Activated T-cell treated with anti-CD3 and anti-CD28 coated beads, Interleukin-2, amount 50 U/mL, for 72 hours (primary cell): ENCODE measurements around the gene RAB3D. TPM values are rescaled to one million over a fixed set of nuclear protein-coding genes. Genes with fewer than 3 reads are reported as not detected.

Experiments
- ATAC-seq, 2 donors: fragments of 150-1000 bp; cut with Tn5 transposase; replicated peaks in 1 of 2; 2 replicates each; pipeline ENCODE4 v1.10.0; 2021; ENCODE audit warnings: moderate library complexity in 2 of 2, mild to moderate bottlenecking in 1 of 2
- DNase-seq, 2 donors: peaks; one replicate each; pipeline ENCODE4 v3.0.0; 2021 to 2022; ENCODE audit warnings: mixed read lengths in 1 of 2
- H3K27ac Mint-ChIP-seq: one replicate; pipeline ENCODE4 v1.8.0; 2022; ENCODE audit warnings: mild to moderate bottlenecking, moderate library complexity, mixed read lengths
- H3K27me3 Mint-ChIP-seq: one replicate; pipeline ENCODE4 v1.8.0; 2022; ENCODE audit warnings: low read depth, mixed read lengths
- H3K36me3 Mint-ChIP-seq, 2 donors: one replicate each; pipeline ENCODE4 v1.8.0; 2022; ENCODE audit warnings: mixed read lengths in 2 of 2, mild to moderate bottlenecking in 1 of 2; ENCODE audit not compliant: insufficient read depth in 2 of 2
- H3K4me1 Mint-ChIP-seq: one replicate; pipeline ENCODE4 v1.8.0; 2022; ENCODE audit warnings: low read depth, mixed read lengths
- H3K4me3 Mint-ChIP-seq, 2 donors: one replicate each; pipeline ENCODE4 v1.8.0; 2022; ENCODE audit warnings: mild to moderate bottlenecking in 2 of 2, mixed read lengths in 2 of 2, moderate library complexity in 2 of 2
- H3K9me3 Mint-ChIP-seq, 2 donors: one replicate each; pipeline ENCODE4 v1.8.0; 2022; ENCODE audit warnings: mixed read lengths in 2 of 2
- total RNA-seq, 2 donors: library from RNA; stranded (reverse); gene quantifications; one replicate each; pipeline ENCODE4 v1.2.3, GENCODE V29; 2022

RAB3D gene
- total RNA-seq, 2 donors from 2014 or later: 13.3 to 16.8 TPM

DNA sequence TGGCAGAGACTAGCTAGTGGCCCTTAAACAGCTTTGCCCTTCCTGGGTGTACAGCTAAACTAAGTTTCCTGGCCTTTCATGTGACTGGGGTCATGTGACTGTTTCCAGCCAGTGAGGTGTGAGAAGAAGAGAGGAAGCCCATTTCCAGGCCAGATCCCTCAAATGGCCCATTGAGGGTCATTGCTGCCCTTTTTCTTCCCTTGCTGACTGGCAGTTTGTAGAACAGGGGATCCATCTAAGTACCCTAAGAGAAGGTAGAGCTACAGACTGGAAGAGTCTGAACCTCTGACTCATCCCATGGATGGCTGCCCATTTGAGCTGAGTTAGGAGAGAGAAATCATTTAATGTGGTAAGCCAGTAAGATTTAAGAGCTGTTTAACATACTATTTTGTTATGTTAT, 37.8 kb upstream of the RAB3D start:
- Mint-ChIP-seq H3K27me3 (no peaks in the 10 kb centered on the region), H3K27ac (peak overlapping the region; percentile 82), H3K9me3 (peaks cover 0 to 2% of the 10 kb centered on the region in 2 donors), H3K36me3 (peaks cover 8 to 10% of the 10 kb centered on the region in 2 donors), H3K4me3 (peak overlapping the region in 1 of 2 donors; percentile 78), H3K4me1 (peaks cover 66% of the 10 kb centered on the region)
- ATAC-seq: no peak
- peak; percentile 40 to 42 for DNase-seq

- H3K9me3 Mint-ChIP-seq: peaks cover 0 to 2% of the 10 kb centered on the region in 2 donors
- H3K27ac Mint-ChIP-seq: no peak overlapping the region
- H3K27me3 Mint-ChIP-seq: no peaks in the 10 kb centered on the region
- peak; percentile 46 to 47 for ATAC-seq
- H3K4me1 Mint-ChIP-seq: peaks cover 52% of the 10 kb centered on the region
- H3K4me3 Mint-ChIP-seq: no peak overlapping the region
- H3K36me3 Mint-ChIP-seq: peaks cover 8 to 15% of the 10 kb centered on the region in 2 donors
- peak; percentile 80 to 84 for DNase-seq
Measured at GRCh38 chr19:11375143-11375948, 35.9 kb upstream of the RAB3D start.

DNA sequence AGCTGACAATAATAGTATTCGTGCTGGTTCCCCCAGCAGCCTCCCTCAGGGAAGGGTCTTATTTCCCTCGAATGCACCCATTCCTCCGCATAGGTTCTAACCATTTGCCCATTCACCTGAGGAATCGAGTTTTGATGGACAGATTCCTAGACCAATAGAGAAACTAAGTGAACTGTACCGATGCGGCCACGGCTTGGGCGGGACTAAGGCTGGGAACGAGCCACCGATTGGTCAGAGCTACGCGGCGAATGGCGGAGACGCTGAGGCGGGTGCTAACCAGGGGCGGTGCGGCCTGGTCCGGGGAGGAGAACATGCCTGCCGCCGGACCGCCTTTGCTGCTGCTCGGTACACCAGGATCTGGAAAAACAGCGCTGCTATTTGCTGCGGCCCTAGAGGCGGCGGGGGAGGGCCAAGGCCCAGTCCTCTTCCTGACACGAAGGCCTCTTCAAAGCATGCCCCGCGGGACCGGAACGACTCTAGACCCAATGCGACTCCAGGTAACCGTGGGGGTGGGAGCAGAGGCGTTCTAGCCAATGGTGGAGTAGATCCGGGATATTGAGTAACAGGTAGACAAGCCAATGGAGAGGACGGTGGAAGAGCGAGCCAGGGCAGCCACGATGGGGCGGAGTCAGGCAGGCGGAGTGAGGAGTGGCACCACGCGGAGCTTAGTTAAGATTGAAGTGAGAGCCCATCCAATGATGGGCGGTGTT, 35.1 kb upstream of the RAB3D start, which contains the start of gene SWSAP1:
SWSAP1 (plus strand) TSS at position 234 of the 710 bp plus-strand sequence; CDS start at position 249, 15 bp downstream.
- ATAC-seq (peak; percentile 91), DNase-seq (peak; percentile 96 to 98)
- Mint-ChIP-seq H3K36me3 (peaks cover 5 to 14% of the 10 kb centered on the region in 2 donors), H3K27ac (no peak within 1 kb of the TSS), H3K4me1 (peaks cover 44% of the 10 kb centered on the region), H3K27me3 (no peaks in the 10 kb centered on the region), H3K9me3 (peaks cover 0 to 2% of the 10 kb centered on the region in 2 donors), H3K4me3 (peak within 1 kb of the TSS in 1 of 2 donors; percentile 36)

DNA sequence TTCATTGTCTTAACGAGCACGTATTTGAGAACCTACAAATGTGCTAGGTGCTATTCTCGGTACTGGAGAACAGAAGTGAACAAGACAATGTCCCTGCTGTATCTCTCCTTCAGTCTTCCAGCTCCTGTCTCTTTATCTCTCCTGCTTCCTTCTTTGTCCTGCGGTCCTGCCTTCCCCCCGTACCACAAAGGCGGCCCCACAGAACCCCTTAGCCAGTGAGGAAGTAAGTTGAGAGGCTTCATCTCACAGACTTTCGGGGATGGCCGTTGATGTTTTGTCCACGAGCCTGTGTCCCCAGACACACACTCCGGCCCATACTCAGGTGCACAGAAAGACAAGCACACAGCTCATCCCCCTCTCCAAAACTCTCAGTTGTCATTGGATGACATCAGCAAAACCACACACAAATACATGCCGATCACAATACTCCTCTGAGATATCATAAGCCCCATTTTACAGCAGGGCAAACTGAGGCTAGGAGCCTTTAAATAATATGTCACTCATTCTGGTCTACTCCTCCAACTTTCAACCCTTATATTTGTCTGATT, 34.5 kb upstream of the RAB3D start:
- H3K9me3 Mint-ChIP-seq: peaks cover 0 to 2% of the 10 kb centered on the region in 2 donors
- DNase-seq: no peak
- H3K27ac Mint-ChIP-seq: no peak overlapping the region
- ATAC-seq: no peak
- no peaks in the 10 kb centered on the region for H3K27me3 Mint-ChIP-seq
- peaks cover 41% of the 10 kb centered on the region for H3K4me1 Mint-ChIP-seq
- H3K4me3 Mint-ChIP-seq: no peak overlapping the region
- H3K36me3 Mint-ChIP-seq: peaks cover 5 to 15% of the 10 kb centered on the region in 2 donors

DNA sequence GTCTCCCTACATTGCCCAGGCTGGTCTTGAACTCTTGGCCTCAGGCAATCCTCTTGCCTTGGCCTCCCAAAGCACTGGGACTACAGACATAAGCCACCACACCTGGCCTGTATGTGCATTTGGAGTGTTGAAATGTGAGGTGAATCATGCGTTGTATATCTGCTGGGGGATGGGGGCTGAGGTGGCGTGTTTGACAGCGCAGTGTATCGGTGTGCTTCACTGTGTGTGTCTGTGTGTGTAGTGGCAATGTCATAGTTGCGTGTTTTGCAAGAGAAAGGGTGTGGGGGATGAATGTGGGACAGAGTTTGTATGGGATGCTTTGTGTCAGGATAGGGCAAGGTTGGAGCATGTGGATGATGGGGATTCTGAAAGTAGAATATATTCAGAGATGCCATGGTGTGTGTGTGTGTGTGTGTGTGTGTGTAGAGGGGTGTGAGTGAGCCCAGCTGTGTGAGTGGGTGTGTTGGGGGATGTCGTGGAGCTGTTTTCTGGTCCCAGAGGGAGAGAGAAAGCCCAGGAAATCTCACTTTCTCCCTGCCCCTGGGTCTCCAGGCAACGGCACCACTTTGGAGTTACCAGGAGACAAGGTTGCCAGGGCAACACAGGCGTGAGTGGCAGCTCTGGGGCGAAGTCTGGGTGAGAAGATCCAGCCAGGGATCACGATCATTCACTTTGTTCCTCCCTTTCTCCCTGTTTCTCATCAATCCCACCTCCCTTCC, 33.9 kb upstream of the RAB3D start:
- no peaks in the 10 kb centered on the region for H3K27me3 Mint-ChIP-seq
- ATAC-seq (no peak), DNase-seq (no peak)
- peaks cover 3 to 15% of the 10 kb centered on the region in 2 donors for H3K36me3 Mint-ChIP-seq
- H3K4me1 Mint-ChIP-seq: peaks cover 35% of the 10 kb centered on the region
- H3K27ac Mint-ChIP-seq: no peak overlapping the region
- peaks cover 0 to 2% of the 10 kb centered on the region in 2 donors for H3K9me3 Mint-ChIP-seq
- peak overlapping the region in 1 of 2 donors; percentile 36 for H3K4me3 Mint-ChIP-seq

DNA sequence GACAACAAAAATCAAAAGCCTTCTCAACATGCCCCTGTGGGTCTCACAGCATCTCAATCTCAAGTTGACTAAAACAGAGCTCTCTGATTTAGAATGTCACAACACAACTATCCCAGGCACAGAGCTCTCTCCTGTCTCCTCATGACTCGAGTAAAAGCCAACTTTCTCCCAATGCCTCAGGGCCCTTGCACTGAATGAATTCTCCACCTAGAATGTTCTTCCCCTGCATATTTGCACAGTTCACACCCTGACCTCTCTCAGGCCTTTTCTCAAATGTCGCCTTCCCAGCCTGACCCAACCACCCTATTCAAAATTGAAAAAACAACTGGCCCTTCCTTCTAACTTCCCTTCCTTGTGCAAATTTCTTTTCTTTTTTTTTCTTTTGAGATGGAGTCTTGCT, 31.3 kb upstream of the RAB3D start:
- ATAC-seq (no peak), DNase-seq (no peak)
- Mint-ChIP-seq H3K4me3 (no peak overlapping the region), H3K27ac (no peak overlapping the region), H3K9me3 (no peaks in the 10 kb centered on the region), H3K27me3 (no peaks in the 10 kb centered on the region), H3K4me1 (peaks cover 9% of the 10 kb centered on the region), H3K36me3 (peaks cover 0 to 8% of the 10 kb centered on the region in 2 donors)

DNA sequence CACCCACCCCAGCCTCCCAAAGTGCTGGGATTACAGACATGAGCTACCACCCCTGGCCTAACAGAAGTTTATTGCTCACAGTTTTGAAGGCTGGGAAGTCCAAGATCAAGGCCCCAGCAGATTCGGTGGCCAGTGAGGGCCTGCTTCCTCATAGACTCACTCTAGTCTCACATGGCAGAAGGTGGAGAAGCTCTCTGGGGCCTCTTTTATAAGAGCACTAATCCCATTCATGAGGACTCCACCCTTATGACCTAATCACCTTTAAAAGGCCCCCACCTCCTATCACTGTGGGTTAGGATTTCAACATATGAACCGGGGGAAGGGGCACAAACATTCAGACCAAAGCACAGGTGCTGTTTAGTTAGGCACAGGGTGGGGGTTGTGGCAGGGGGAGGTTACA, 28.1 kb upstream of the RAB3D start:
- no peaks in the 10 kb centered on the region for H3K4me1 Mint-ChIP-seq
- no peaks in the 10 kb centered on the region for H3K27me3 Mint-ChIP-seq
- H3K36me3 Mint-ChIP-seq: peaks cover 0 to 8% of the 10 kb centered on the region in 2 donors
- ATAC-seq: no peak
- no peak overlapping the region for H3K4me3 Mint-ChIP-seq
- DNase-seq: no peak
- H3K9me3 Mint-ChIP-seq: no peaks in the 10 kb centered on the region
- no peak overlapping the region for H3K27ac Mint-ChIP-seq

- H3K4me1 Mint-ChIP-seq: no peaks in the 10 kb centered on the region
- ATAC-seq: no peak
- H3K27ac Mint-ChIP-seq: no peak overlapping the region
- peaks cover 0 to 4% of the 10 kb centered on the region in 2 donors for H3K36me3 Mint-ChIP-seq
- H3K9me3 Mint-ChIP-seq: no peaks in the 10 kb centered on the region
- DNase-seq: no peak
- H3K4me3 Mint-ChIP-seq: no peak overlapping the region
- H3K27me3 Mint-ChIP-seq: no peaks in the 10 kb centered on the region
Measured at GRCh38 chr19:11365557-11366117, 26.2 kb upstream of the RAB3D start.

DNA sequence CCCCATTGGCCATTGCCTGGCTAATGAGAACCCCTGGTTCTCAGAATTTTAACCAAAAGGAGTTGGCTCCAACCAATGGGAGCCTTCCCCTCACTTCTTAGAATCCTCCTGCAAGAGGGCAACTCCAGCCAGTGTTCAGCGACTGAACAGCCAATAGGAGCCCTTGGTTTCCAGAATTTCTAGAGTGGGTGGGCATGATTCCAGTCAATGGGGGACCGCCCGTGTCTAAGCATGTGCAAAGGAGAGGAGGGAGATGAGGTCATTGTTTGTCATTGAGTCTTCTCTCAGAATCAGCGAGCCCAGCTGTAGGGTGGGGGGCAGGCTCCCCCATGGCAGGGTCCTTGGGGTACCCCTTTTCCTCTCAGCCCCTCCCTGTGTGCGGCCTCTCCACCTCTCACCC, 25.5 kb upstream of the RAB3D start:
- no peak overlapping the region for H3K4me3 Mint-ChIP-seq
- no peaks in the 10 kb centered on the region for H3K27me3 Mint-ChIP-seq
- peaks cover 0 to 3% of the 10 kb centered on the region in 2 donors for H3K36me3 Mint-ChIP-seq
- H3K4me1 Mint-ChIP-seq: no peaks in the 10 kb centered on the region
- H3K27ac Mint-ChIP-seq: no peak overlapping the region
- no peak for ATAC-seq
- DNase-seq: no peak
- no peaks in the 10 kb centered on the region for H3K9me3 Mint-ChIP-seq

GRCh38 chr19:11364296-11364904, 24.9 kb upstream of the RAB3D start:
- Mint-ChIP-seq H3K4me1 (no peaks in the 10 kb centered on the region), H3K9me3 (no peaks in the 10 kb centered on the region), H3K36me3 (peaks cover 0 to 2% of the 10 kb centered on the region in 2 donors), H3K27ac (no peak overlapping the region), H3K27me3 (no peaks in the 10 kb centered on the region), H3K4me3 (no peak overlapping the region)
- DNase-seq (no peak), ATAC-seq (no peak)

- Mint-ChIP-seq H3K36me3 (peaks cover 0 to 2% of the 10 kb centered on the region in 2 donors), H3K9me3 (no peaks in the 10 kb centered on the region), H3K4me3 (no peak overlapping the region), H3K4me1 (no peaks in the 10 kb centered on the region), H3K27me3 (no peaks in the 10 kb centered on the region), H3K27ac (no peak overlapping the region)
- DNase-seq (no peak), ATAC-seq (no peak)
Measured at GRCh38 chr19:11363881-11364280, 24.4 kb upstream of the RAB3D start.
